HG03280 (cell line): ENCODE data around the gene RAI14.

ENCODE experiments used
- ATAC-seq: cut with Tn5 transposase; IDR thresholded peaks from one replicate; pipeline ENCODE4 v1.9.1; 2021; ENCODE audit warnings: mild to moderate bottlenecking, moderate library complexity; ENCODE audit not compliant: unreplicated experiment

Gene RAI14

GRCh38 chr5:34674187-34674586 is 18.1 kb downstream of the RAI14 start:
- ATAC-seq: no peak

- ATAC-seq: no peak
Measured at GRCh38 chr5:34675857-34676256, 19.7 kb downstream of the RAI14 start.

- no peak for ATAC-seq
Measured at GRCh38 chr5:34676416-34676815, 20.3 kb downstream of the RAI14 start.

GRCh38 chr5:34677428-34677827 is 21.3 kb downstream of the RAI14 start:
- ATAC-seq: no peak

- no peak for ATAC-seq
Measured at GRCh38 chr5:34680896-34681295, 24.8 kb downstream of the RAI14 start.

GRCh38 chr5:34682926-34683623 is 26.9 kb downstream of the RAI14 start:
- no peak for ATAC-seq

GRCh38 chr5:34684281-34684979 is 28.3 kb downstream of the RAI14 start:
- ATAC-seq: no peak

GRCh38 chr5:34684980-34685352 is 28.8 kb downstream of the RAI14 start:
- no peak for ATAC-seq

GRCh38 chr5:34685485-34686165 is 29.5 kb downstream of the RAI14 start:
- no peak for ATAC-seq

- ATAC-seq: no peak
Measured at GRCh38 chr5:34686762-34687268, 30.7 kb downstream of the RAI14 start.

GRCh38 chr5:34687269-34688011 is 31.3 kb downstream of the RAI14 start:
- ATAC-seq: no peak

GRCh38 chr5:34688015-34688810 is 32.1 kb downstream of the RAI14 start:
- ATAC-seq: no peak

GRCh38 chr5:34690301-34690700 is 34.2 kb downstream of the RAI14 start:
- ATAC-seq: no peak

- no peak for ATAC-seq
Measured at GRCh38 chr5:34690898-34691297, 34.8 kb downstream of the RAI14 start.

- no peak for ATAC-seq
Measured at GRCh38 chr5:34691326-34691725, 35.2 kb downstream of the RAI14 start.

- ATAC-seq: no peak
Measured at GRCh38 chr5:34692786-34693185, 36.7 kb downstream of the RAI14 start.

- no peak for ATAC-seq
Measured at GRCh38 chr5:34694012-34694411, 37.9 kb downstream of the RAI14 start.

- ATAC-seq: no peak
Measured at GRCh38 chr5:34694685-34695084, 38.6 kb downstream of the RAI14 start.

GRCh38 chr5:34695275-34696027 is 39.3 kb downstream of the RAI14 start:
- no peak for ATAC-seq
